HCT116 (cell line): Measurements from ENCODE around the gene WSB1. TPM values are rescaled to one million over a fixed set of nuclear protein-coding genes. Genes with fewer than 3 reads are reported as not detected.

Experiments
- ATAC-seq: fragments of 200-7000 bp; cut with Tn5 transposase; 2 replicates; pipeline ENCODE4 v1.9.1; 2020; ENCODE audit warnings: mild to moderate bottlenecking, moderate library complexity
- BruUV-seq: library from RNA; stranded (reverse); fragments of 400-500 nt; replicated peaks from 2 replicates; lab custom pipeline; 2021; lab: Mats Ljungman, UMichigan
- CTCF ChIA-PET: fragments of 300-600 bp; sonication (Branson Sonifier 250); formaldehyde crosslinking; loops from one replicate; lab custom pipeline; 2021; ENCODE audit warnings: antibody characterized with exemption; lab: Charles Lee
- POLR2A ChIA-PET: fragments of 300-600, 350-600 bp; sonication (Branson Sonifier 250); formaldehyde crosslinking; loops from one replicate; lab custom pipeline; 2021; ENCODE audit warnings: antibody characterized with exemption; lab: Charles Lee
- RAD21 ChIA-PET, 2 experiments: fragments of 300-600 bp; sonication (Branson Sonifier 250); formaldehyde crosslinking; loops; one replicate each; lab custom pipeline; 2023; ENCODE audit warnings: low total read pairs in 2 of 2; ENCODE audit not compliant: uncharacterized antibody in 2 of 2, unreplicated experiment in 2 of 2, low non-redundant PET in 1 of 2; lab: Charles Lee
- DNase-seq: peaks from one replicate; pipeline ENCODE4 v3.0.0-alpha.2; 2010; ENCODE audit warnings: low read depth, low spot score
- H2AFZ ChIP-seq: fragments of 200-600 bp; shearing (Covaris generic), sonication (generic); 2 replicates; pipeline ENCODE4 v1.6.1; 2017; ENCODE audit warnings: low read depth, mixed run types, mixed read lengths, antibody characterized with exemption, low read length; ENCODE audit not compliant: poor library complexity, severe bottlenecking
- H3K27ac ChIP-seq: 2 replicates; pipeline ENCODE4 v1.5.1; 2012; ENCODE audit warnings: low read depth, low read length
- H3K27me3 ChIP-seq: fragments of 200-600 bp; sonication (generic); 2 replicates; pipeline ENCODE4 v1.6.1; 2016; ENCODE audit warnings: mixed run types, low read length, mixed read lengths; ENCODE audit not compliant: insufficient read depth
- H3K36me3 ChIP-seq, 2 experiments: fragments of 200-500 bp in 1 of 2; fragments of 200-600 bp in 1 of 2; sonication (Bioruptor generic) in 1 of 2; sonication (generic) in 1 of 2; 2 replicates each; pipeline versions ENCODE4 v1.5.1 to v1.6.1; 2014 to 2016; ENCODE audit warnings: low read length in 2 of 2, inconsistent platforms in 1 of 2, mixed read lengths in 1 of 2, mixed run types in 1 of 2; ENCODE audit not compliant: insufficient read depth in 2 of 2, control insufficient read depth in 1 of 2
- H3K4me1 ChIP-seq, 2 experiments: fragments of 200-600 bp in 1 of 2; sonication (generic) in 1 of 2; 2 replicates each; pipeline versions ENCODE4 v1.5.1 to v1.6.1; 2012 to 2017; ENCODE audit warnings: low read length in 2 of 2, inconsistent platforms in 1 of 2, mild to moderate bottlenecking in 1 of 2, mixed read lengths in 1 of 2, mixed run types in 1 of 2, moderate library complexity in 1 of 2; ENCODE audit not compliant: insufficient read depth in 2 of 2, control insufficient read depth in 1 of 2
- H3K4me2 ChIP-seq: fragments of 200-600 bp; sonication (generic); 2 replicates; pipeline ENCODE4 v1.6.1; 2017; ENCODE audit warnings: mixed run types, low read length, mixed read lengths
- H3K4me3 ChIP-seq, 2 experiments: fragments of 200-600 bp in 1 of 2; sonication (generic) in 1 of 2; replicated peaks in 1 of 2; 2 replicates each; pipeline ENCODE4 v1.5.1; 2011 to 2016; ENCODE audit warnings: low read length in 2 of 2, control low read depth in 1 of 2, low read depth in 1 of 2, mild to moderate bottlenecking in 1 of 2, mixed read lengths in 1 of 2, mixed run types in 1 of 2
- H3K79me2 ChIP-seq: fragments of 200-600 bp; sonication (generic); 2 replicates; pipeline ENCODE4 v1.6.1; 2017; ENCODE audit warnings: mild to moderate bottlenecking, mixed run types, low read length, moderate library complexity, mixed read lengths; ENCODE audit not compliant: insufficient read depth
- H3K9ac ChIP-seq: fragments of 200-600 bp; sonication (generic); 2 replicates; pipeline ENCODE4 v1.6.1; 2016; ENCODE audit warnings: low read length, mixed read lengths
- H3K9me2 ChIP-seq: fragments of 200-600 bp; sonication (generic), shearing (Covaris generic); 2 replicates; pipeline ENCODE4 v1.6.1; 2017; ENCODE audit warnings: mixed run types, mild to moderate bottlenecking, moderate library complexity; ENCODE audit not compliant: insufficient read depth
- H3K9me3 ChIP-seq, 2 experiments: fragments of 200-500 bp in 1 of 2; fragments of 200-600 bp in 1 of 2; sonication (Bioruptor generic) in 1 of 2; sonication (generic) in 1 of 2; 2 replicates each; pipeline ENCODE4 v1.6.1; 2014 to 2017; ENCODE audit warnings: low read length in 2 of 2, mixed read lengths in 2 of 2, inconsistent platforms in 1 of 2, low read depth in 1 of 2, mild to moderate bottlenecking in 1 of 2, mixed run types in 1 of 2, moderate library complexity in 1 of 2; ENCODE audit not compliant: control insufficient read depth in 1 of 2, insufficient read depth in 1 of 2
- H4K20me1 ChIP-seq: fragments of 200-600 bp; sonication (generic), shearing (Covaris generic); 2 replicates; pipeline ENCODE4 v1.6.1; 2017; ENCODE audit warnings: mixed run types, mild to moderate bottlenecking, moderate library complexity; ENCODE audit not compliant: insufficient read depth
- CEBPB ChIP-seq: IDR thresholded peaks from 2 replicates; pipeline ENCODE4 v1.6.1; 2012; ENCODE audit warnings: low read depth
- ELF1 ChIP-seq: IDR thresholded peaks from 2 replicates; pipeline ENCODE4 v1.6.1; 2012; ENCODE audit warnings: low read depth, borderline replicate concordance
- EZH2 ChIP-seq: fragments of 200-600 bp; sonication (generic); IDR thresholded peaks from 2 replicates; pipeline ENCODE4 v1.6.1; 2017; ENCODE audit warnings: antibody characterized with exemption, mixed run types
- JUND ChIP-seq: IDR thresholded peaks from 2 replicates; pipeline ENCODE4 v1.6.1; 2012
- SRF ChIP-seq: IDR thresholded peaks from 2 replicates; pipeline ENCODE4 v1.6.1; 2012; ENCODE audit warnings: low read depth
- ZNF274 ChIP-seq: fragments of 200-500 bp; sonication (Bioruptor generic); IDR thresholded peaks from 2 replicates; pipeline ENCODE4 v1.6.1; 2014; ENCODE audit warnings: mild to moderate bottlenecking, low read depth, low read length, inconsistent platforms
- intact Hi-C: fragments of 100-400 bp; cut with micrococcal nuclease; formaldehyde crosslinking; loops from 2 replicates; pipeline ENCODE4 v1.10.0; 2022
- total RNA-seq: library from RNA; stranded (reverse); gene quantifications from one replicate; pipeline ENCODE4 v1.2.1, GENCODE V29; 2021; ENCODE audit not compliant: unreplicated experiment
- TF ChIP-seq, protein P1 (sequence below): IDR thresholded peaks from 2 replicates; pipeline ENCODE4 v1.6.1; 2012
- TF ChIP-seq, protein P2 (sequence below), 3 experiments: fragments of 200-600 bp in 1 of 3; sonication (generic) in 1 of 3; IDR thresholded peaks in 2 of 3; conservative IDR thresholded peaks in 1 of 3; 2 replicates each; pipeline ENCODE4 v1.5.1; 2012 to 2017; ENCODE audit warnings: low read depth in 2 of 3, low read length in 2 of 3, antibody characterized with exemption in 1 of 3, borderline replicate concordance in 1 of 3, control low read depth in 1 of 3, mild to moderate bottlenecking in 1 of 3, mixed read lengths in 1 of 3, mixed run types in 1 of 3, moderate library complexity in 1 of 3; ENCODE audit not compliant: insufficient read depth in 1 of 3
- TF ChIP-seq, protein P3 (sequence below): IDR thresholded peaks from 2 replicates; pipeline ENCODE4 v1.6.1; 2011; ENCODE audit warnings: mild to moderate bottlenecking, low read length, moderate library complexity; ENCODE audit not compliant: insufficient replicate concordance; ENCODE audit errors: extremely low read depth

The WSB1 gene
- total RNA-seq, 1 experiment from 2014 or later: 88.0 TPM

DNA sequence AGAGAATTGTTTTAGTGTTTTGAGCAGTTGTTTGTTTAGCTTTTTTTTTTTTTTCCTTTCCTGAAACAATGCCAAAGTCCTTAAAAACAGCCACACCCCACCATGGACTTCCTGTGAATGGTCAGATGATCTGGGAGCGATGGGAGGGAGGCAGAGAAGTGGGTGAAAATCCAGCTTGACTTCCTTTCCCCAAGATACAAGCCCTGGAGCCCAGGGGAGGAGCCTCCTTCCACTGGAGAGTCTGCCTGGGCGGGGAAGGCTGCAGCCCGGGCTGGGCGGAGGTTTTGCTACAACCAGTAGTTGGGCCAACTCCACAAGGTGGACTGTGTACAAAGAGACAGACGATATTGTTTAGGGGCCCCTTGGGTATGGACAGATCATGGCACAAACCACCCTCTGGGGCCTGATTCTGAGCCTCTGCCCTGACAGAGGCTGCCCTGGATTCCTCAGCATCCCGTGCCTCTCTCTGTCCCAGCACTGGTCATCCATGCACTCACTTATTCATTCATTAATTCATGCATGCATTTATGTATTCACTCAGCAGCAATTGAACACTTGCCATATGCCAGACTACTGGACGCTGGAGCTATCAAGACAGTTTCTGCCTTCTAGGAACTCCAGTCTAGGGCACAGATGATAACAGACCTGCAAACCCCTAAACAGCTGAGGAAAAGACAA, 29.8 kb downstream of the WSB1 start:
- intact Hi-C loops: no loop called here
- Histone ChIP-seq H3K9me2 (no peaks in the 10 kb centered on the region), H4K20me1 (no peaks in the 10 kb centered on the region), H3K4me2 (peak overlapping the region; percentile 40), H3K9me3 (no peaks in the 10 kb centered on the region), H3K9ac (no peak overlapping the region; the same call in 1 of the 2 replicates), H2AFZ (no peak overlapping the region)
- POLR2A ChIA-PET: interaction anchor here (2.4 kb wide), 1 partner anchor 30 kb away, joined by 10 read pairs; the partner anchor contains the start of gene WSB1
- no TSS peak for BruUV-seq
- TF ChIP-seq, protein P1, sequence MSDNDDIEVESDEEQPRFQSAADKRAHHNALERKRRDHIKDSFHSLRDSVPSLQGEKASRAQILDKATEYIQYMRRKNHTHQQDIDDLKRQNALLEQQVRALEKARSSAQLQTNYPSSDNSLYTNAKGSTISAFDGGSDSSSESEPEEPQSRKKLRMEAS: no peak
- TF ChIP-seq, protein P2, sequence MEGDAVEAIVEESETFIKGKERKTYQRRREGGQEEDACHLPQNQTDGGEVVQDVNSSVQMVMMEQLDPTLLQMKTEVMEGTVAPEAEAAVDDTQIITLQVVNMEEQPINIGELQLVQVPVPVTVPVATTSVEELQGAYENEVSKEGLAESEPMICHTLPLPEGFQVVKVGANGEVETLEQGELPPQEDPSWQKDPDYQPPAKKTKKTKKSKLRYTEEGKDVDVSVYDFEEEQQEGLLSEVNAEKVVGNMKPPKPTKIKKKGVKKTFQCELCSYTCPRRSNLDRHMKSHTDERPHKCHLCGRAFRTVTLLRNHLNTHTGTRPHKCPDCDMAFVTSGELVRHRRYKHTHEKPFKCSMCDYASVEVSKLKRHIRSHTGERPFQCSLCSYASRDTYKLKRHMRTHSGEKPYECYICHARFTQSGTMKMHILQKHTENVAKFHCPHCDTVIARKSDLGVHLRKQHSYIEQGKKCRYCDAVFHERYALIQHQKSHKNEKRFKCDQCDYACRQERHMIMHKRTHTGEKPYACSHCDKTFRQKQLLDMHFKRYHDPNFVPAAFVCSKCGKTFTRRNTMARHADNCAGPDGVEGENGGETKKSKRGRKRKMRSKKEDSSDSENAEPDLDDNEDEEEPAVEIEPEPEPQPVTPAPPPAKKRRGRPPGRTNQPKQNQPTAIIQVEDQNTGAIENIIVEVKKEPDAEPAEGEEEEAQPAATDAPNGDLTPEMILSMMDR (IDR thresholded peaks at IDR 0.05 in 2 of 3, conservative IDR thresholded peaks at IDR 0.05 in 1 of 3; ENCODE audit: borderline replicate concordance in 1 of 3, insufficient read depth in 1 of 3, low read depth in 2 of 3, low read length in 2 of 3): no peak
- TF ChIP-seq, all 23 proteins: peak for 0
- RAD21 ChIA-PET: no interaction called here
- DNase-seq (no peak), ATAC-seq (peak; percentile 81)
- H3K36me3 ChIP-seq: no peaks in the 10 kb centered on the region
- CTCF ChIA-PET: interaction anchor here (1.5 kb wide), 1 partner anchor 276 kb away, joined by 3 read pairs; no protein-coding TSS in a partner anchor
- no peak overlapping the region for H3K4me3 ChIP-seq
- no peak overlapping the region for H3K27ac ChIP-seq
- no peaks in the 10 kb centered on the region for H3K79me2 ChIP-seq
- H3K4me1 ChIP-seq: peaks cover 9 to 17% of the 10 kb centered on the region in 2 experiments; a peak in 3 of 4 replicates
- no peaks in the 10 kb centered on the region for H3K27me3 ChIP-seq

DNA sequence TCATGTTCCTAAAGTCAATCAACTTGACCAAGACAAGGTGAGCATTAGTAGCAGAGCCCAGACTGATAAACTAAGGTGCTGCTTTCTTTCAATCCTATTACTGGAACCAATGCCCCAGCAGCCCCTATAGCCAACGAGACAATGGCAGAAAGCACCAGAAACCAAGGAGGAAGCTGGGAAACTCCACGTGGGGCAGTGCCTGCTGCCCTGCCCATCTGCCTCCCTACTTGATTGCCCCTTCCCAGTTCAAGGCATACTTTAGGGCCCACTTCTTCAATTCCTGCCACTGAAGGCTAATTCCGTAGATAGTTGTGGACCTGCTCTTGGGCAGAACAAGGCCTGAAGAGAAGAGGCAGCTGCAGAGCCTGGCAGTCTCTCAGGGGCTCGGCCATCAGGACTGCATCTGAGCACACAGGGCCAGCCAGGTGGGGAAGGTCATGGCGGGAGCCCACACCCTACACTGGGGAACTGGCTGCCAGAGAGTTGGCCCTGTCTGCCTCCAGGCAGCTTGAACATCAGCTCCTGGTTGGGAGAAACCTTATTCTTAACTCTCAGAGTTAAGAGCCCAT, 30.9 kb downstream of the WSB1 start:
- ChIA-PET RAD21 (no interaction called here), CTCF (no interaction called here), POLR2A (no interaction called here)
- Histone ChIP-seq H3K27me3 (no peaks in the 10 kb centered on the region), H3K4me2 (no peak overlapping the region), H3K9ac (no peak overlapping the region), H3K4me3 (no peak overlapping the region), H3K4me1 (peaks cover 9 to 17% of the 10 kb centered on the region in 2 experiments; a peak in 3 of 4 replicates), H2AFZ (no peak overlapping the region), H3K27ac (no peak overlapping the region), H3K36me3 (no peaks in the 10 kb centered on the region), H3K9me3 (no peaks in the 10 kb centered on the region), H3K79me2 (no peaks in the 10 kb centered on the region), H4K20me1 (no peaks in the 10 kb centered on the region), H3K9me2 (no peaks in the 10 kb centered on the region)
- no TSS peak for BruUV-seq
- intact Hi-C loops: no loop called here
- no peak for DNase-seq
- no peak for ATAC-seq
- no peak for TF ChIP-seq ZNF274
- TF ChIP-seq EZH2: no peak
- TF ChIP-seq CEBPB: no peak
- TF ChIP-seq, protein P1: no peak
- TF ChIP-seq, protein P3, sequence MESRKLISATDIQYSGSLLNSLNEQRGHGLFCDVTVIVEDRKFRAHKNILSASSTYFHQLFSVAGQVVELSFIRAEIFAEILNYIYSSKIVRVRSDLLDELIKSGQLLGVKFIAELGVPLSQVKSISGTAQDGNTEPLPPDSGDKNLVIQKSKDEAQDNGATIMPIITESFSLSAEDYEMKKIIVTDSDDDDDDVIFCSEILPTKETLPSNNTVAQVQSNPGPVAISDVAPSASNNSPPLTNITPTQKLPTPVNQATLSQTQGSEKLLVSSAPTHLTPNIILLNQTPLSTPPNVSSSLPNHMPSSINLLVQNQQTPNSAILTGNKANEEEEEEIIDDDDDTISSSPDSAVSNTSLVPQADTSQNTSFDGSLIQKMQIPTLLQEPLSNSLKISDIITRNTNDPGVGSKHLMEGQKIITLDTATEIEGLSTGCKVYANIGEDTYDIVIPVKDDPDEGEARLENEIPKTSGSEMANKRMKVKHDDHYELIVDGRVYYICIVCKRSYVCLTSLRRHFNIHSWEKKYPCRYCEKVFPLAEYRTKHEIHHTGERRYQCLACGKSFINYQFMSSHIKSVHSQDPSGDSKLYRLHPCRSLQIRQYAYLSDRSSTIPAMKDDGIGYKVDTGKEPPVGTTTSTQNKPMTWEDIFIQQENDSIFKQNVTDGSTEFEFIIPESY: no peak
- no peak for TF ChIP-seq SRF
- TF ChIP-seq JUND: no peak
- TF ChIP-seq ELF1: no peak
